ENCODE data around the gene UMAD1.

The UMAD1 gene

DNA sequence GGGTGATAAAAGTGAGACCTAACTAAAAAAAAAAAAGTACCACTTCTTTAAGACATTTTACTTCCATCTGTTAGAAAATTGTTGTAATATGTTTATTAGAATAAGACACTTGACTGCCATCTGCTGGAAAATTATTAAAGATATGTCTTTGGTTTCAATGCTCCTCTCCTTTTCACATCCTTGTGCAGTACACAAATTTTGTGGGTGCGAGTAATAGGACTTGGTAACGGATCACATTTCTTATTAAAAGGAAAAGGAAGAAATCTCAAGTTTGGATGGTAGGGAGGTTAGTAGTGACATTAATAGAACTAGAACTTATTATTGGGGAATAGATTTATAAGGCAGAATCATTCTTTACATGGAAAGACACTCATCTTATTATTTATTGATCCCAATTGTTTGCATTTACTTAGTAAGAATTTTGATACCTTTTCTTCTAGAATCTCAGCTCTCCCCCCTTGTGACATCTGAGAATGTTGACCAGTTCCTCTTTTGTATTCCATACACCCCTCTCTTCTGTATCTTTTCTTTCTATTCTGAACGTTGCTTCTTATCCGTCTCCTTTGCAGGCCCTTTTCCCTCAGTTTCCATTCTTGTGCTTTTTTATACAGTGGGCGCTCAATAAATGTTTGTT lies 120.9 kb downstream of the UMAD1 start:
- in situ Hi-C loops (cut with MboI; ENCODE audit: low sequenced_read_pairs), result no loop called here

GRCh38 chr7:7761974-7762779 lies 121.6 kb downstream of the UMAD1 start:
- in situ Hi-C loops (cut with MboI; ENCODE audit: low sequenced_read_pairs), result no loop called here

DNA sequence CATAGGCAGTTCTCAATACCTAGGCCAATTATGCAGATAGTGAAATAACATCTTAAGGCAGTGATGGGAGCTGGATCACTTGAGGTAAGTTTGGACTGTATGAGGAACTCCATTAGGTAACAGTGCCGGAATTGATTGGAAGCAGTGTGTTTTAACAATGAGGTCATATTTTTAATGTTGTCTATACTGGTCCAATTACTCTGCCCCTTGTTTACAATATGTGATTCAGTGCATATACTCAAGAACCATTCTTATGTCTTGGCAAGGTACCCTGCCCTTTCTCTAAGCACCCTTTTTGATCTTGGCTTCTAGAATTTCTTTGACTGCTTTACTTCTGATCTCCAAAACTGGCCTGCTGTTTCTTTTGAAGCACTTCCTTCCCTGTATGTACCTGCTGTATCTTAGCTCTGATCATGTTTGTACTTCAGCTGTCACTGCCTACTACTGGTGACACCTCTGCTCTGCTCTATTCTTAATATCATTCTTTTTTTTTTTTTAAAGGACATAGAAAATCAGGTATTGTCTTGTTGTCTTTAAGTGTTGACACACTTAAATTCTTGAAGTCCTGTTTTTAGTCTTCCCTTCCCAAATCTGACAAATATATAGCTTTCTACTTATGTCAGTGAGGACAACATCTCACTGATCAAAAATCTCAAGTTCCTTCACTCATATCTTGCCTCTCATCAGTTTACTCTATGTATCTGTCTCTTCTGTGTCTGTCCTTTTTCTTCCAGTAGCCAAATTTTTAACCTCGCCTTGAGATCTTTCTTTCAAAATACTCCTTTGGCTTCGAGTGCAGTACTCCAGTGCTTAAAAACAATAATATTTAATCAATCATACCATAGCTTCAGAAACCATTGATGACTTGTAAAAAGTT lies 124.2 kb downstream of the UMAD1 start:
- in situ Hi-C loops (cut with MboI; ENCODE audit: low sequenced_read_pairs), result no loop called here

DNA sequence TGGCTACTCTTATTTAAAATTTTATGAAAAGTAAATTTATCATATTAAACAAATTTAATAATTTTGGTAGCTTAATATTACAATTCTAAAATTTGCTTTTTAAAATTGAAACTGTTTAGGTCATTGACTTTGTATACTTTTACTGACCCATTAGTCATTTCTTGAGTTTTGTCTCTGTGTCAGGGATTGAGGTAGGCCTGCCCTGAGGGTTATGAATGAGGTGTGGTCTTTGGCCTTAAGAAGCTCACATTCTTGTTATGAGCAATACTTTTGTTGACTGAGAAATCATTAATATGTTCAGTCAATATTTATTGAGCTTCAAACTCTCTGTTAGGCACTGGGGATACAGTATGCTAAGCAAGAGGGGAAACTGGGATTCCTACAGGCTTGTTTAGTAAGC lies 124.9 kb downstream of the UMAD1 start:
- in situ Hi-C loops (cut with MboI; ENCODE audit: low sequenced_read_pairs), result no loop called here

GRCh38 chr7:7766671-7767070 lies 126.1 kb downstream of the UMAD1 start:
- in situ Hi-C loops (cut with MboI; ENCODE audit: low sequenced_read_pairs), result no loop called here

GRCh38 chr7:7768977-7769709 lies 128.6 kb downstream of the UMAD1 start:
- in situ Hi-C loops (cut with MboI; ENCODE audit: low sequenced_read_pairs), result no loop called here

GRCh38 chr7:7769710-7770627 lies 129.4 kb downstream of the UMAD1 start:
- in situ Hi-C loops (cut with MboI; ENCODE audit: low sequenced_read_pairs), result no loop called here

DNA sequence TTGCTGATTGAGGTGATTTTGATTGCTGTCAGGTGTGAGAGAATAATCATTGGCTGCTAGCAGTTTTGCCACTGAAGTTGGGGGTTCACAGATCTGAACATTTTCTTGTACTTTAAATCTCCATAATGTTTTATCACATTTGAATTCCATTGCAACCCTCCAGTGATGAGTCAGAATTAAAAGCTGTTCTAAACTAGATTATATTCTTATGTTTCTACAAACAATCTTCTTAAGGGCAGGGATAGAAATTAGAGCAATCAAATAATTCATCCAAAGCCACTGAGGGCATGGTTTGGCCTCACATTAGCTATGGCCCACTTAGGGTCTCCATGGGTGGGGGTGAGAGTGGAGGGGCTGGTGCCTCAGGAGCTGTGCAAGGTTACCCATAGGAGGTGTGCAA lies 130.9 kb downstream of the UMAD1 start:
- in situ Hi-C loops (cut with MboI; ENCODE audit: low sequenced_read_pairs), result no loop called here

GRCh38 chr7:7772397-7772821 lies 131.9 kb downstream of the UMAD1 start:
- in situ Hi-C loops (cut with MboI; ENCODE audit: low sequenced_read_pairs), result no loop called here

DNA sequence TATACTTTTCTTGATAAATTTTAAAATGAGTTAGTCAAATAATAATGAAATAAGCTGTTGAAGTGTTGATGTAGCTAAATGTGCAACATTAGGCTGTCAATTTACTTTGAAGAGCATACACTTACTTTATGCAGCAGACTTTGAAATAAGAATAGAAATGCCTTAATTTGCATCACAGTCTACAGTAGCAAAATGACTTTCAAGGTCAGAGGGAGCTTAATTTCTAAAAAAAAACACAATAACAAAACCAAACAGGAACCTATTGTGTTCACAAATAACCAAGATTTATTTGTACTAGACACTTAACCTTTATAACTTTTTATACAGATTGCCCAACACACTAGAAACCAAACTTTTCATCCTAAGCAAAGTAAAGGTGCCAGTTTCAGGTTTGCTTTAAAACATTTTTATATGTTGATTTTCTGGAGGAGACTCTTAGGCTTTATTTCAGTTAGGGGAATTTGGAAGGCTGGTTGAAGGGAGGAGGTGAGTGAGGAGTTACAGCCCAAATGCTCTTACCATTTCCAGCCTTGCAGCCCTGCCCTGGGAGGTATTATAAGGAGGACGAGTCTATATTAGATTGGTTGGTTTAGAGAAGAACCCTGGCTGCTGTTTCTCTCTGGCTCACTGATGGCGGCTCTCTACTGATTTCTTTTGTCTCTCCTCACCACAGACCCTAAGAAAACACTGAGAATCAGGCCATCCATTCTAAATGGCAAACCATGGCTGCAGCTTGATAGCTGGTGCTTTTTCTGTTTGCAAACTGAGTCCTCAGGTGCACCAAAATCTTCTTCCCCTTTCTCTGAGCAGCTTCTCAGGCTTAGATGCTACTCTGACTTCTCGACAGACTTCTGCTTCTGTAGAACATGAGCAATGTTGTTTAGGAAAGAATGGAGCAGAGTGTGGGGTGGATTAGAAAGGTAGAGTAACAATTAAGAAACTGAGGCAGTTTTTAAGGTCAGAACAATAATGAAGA lies 133.1 kb downstream of the UMAD1 start:
- in situ Hi-C loops (cut with MboI; ENCODE audit: low sequenced_read_pairs), result no loop called here

DNA sequence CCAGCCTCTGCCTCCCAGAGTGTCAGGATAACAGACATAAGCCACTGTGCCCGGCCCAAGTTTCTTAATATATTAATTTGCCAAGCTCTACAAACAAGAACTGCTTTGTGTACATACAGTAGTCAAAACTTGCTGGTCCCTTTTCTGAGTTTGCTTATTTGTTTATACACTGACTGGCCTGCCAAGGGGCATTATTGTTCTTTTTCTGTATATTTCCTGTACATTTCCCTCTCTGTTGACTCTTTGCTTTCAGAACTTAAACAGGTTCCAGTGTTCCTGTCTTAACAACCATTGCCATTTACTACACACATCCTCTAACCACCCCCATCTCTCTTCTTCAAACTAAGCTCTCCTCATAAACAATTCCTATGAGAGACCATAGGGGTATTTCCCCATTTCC lies 139.3 kb downstream of the UMAD1 start:
- in situ Hi-C loops (cut with MboI; ENCODE audit: low sequenced_read_pairs), result no loop called here

GRCh38 chr7:7783001-7783400 lies 142.4 kb downstream of the UMAD1 start:
- in situ Hi-C loops (cut with MboI; ENCODE audit: low sequenced_read_pairs), result no loop called here

GRCh38 chr7:7785344-7785973 lies 144.9 kb downstream of the UMAD1 start:
- in situ Hi-C loops (cut with MboI; ENCODE audit: low sequenced_read_pairs), result no loop called here

GRCh38 chr7:7786595-7786994 lies 146.0 kb downstream of the UMAD1 start:
- in situ Hi-C loops (cut with MboI; ENCODE audit: low sequenced_read_pairs), result no loop called here

- in situ Hi-C loops (cut with MboI; ENCODE audit: low sequenced_read_pairs), result no loop called here
These were observed 149.0 kb downstream of the UMAD1 start for GRCh38 chr7:7789551-7789988.

GRCh38 chr7:7790041-7790741 lies 149.6 kb downstream of the UMAD1 start:
- in situ Hi-C loops (cut with MboI; ENCODE audit: low sequenced_read_pairs), result no loop called here

- in situ Hi-C loops (cut with MboI; ENCODE audit: low sequenced_read_pairs), result no loop called here
These were observed 151.0 kb downstream of the UMAD1 start for GRCh38 chr7:7791523-7791922.

DNA sequence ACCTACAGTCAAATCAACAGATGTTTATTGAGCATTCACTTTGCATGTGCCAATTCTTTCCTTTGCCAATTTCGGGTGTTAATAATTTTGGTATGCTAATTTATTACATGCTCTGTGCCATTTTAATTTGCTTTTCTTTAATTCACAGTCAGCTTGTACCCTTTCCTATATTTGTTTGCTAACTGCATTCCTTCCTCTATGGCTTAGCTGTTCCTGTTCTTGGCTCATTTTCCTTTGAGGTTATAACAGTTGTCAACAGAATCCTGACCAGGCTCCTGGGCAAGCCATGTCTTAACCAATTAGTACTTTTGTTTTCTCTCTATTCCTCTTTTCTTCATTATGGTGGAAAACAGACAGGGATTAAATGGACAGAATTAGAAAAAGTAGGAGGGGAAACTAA lies 151.5 kb downstream of the UMAD1 start:
- in situ Hi-C loops (cut with MboI; ENCODE audit: low sequenced_read_pairs), result no loop called here

All from HL-60/S4 treated with retinoic acid at 250 ng/mL for 4 days and 3 days (cell line).